Globus pallidus (tissue), 1 donor: ENCODE data around the gene ZNF385A.
A peak's percentile ranks its signal among the peaks of the same experiment; 100 is the strongest.

ENCODE experiments used
- DNase-seq: peaks from one replicate; pipeline ENCODE4 v3.0.0-alpha.2; 2015; ENCODE audit warnings: low spot score

ZNF385A gene

DNA sequence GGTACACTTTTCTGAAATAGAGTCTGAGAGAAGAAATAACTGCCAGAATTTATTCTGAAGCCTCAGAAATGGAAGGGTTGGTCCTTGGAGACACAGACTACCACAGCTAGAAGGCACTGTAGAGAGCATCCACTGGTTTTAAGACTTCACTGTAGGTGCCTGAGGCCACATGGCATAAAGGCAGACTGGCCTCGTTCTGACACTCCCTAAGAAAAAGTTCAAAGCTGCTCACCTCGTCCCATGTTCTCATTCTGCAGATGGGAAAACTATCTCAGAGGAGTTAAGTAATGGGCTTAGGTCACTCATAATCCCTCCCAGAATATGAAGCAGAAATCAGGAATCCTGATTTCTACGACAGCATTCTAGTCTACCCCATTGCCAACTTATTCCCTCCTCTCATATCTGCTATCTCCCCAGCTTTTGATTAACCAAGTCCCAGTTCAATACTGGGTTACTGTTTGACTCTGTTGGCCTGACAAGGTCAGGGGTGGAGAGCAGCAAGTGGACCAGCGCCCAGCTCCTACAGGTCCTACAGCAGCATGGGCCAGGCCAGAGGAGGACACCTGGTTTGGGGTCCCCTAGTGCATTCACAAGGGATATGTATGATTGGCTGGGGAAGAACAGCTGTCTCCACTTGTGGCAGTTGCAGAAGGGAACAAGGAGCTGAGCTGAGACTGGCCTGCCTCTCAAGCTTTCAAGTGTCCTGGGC lies 30.8 kb upstream of the ZNF385A start:
- no peak for DNase-seq

DNA sequence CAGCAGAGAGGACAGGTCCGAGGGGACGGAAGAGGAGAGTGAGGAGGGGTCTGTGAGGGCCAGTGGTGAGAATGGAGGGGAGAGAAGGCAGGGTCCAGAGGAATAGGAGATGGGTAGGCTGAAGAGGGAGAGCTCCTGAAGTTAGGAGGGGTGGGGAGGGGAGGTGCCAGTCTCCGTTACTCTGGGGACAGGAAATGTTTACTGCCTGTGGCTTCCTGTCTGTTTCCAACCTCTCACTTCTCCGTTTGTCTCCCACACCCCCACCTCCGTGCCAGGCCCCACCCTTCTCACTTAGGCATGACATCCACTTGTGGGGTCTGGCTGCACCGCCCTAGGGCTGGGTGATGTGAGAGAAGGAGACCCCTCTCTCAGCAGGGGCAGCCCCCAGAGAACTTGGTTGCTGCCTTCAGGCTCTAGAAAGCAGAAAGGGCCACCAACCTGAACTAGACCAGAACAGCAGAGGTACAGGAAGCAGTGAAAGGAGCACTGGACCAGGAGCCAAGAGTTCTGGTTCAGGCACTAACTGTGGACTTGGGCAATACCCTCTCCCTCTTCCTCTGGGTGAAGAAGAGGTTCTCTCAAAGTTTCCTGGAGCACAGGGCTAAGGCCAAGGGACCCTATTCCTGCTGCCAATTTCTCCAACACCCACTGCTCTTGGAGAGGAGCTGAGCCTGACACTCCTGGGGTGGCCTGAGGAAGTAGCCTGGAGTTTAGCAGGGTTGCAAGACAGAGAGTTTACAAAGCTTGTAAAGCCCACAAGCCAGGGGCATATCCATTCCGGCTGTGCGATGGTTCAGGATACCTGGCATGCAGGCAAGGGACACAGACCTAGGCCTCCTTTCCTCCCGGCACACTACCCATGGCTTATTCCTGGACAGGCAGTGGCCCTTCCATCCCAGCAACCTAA lies 29.0 kb upstream of the ZNF385A start:
- DNase-seq, result no peak

DNA sequence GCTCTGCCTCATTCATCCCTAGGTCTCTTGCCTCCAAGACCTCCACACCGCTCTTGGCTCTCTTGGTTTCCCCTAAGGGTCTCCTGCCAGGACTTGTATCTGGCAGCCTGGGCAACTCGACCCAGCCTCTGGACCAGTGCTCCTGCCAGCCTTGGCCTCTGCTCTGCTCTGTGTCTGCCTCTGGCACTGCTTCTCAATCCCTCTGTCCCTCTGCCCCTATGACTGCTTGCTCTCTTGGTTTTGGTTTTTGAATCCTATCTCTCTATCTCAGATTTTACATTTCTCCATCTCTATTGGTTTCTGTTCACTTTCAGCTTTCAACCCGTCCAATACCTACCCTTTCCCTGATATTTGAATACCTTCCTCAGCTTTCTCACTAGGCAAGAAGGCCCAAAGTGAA lies 28.3 kb upstream of the ZNF385A start:
- no peak for DNase-seq

DNA sequence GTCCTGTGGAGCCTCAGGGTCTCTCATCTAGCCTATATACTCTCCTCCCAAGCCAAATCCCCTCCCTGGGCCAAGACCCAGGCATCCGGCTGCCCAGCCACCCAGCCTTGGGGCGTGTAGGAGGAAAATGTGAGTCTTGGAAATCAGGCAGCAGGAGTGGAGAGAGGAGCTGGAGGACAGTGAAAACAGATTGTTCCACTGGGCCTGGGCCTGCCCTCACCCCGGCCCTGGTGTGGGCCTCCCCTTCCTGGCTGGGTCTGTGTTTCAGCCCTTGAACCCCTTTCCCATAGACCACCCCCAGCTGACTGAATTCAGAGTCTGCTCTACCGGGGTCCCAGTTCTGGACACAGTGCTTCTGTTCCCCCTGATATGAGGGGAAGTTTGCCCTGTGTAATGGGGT lies 27.8 kb upstream of the ZNF385A start:
- no peak for DNase-seq

DNA sequence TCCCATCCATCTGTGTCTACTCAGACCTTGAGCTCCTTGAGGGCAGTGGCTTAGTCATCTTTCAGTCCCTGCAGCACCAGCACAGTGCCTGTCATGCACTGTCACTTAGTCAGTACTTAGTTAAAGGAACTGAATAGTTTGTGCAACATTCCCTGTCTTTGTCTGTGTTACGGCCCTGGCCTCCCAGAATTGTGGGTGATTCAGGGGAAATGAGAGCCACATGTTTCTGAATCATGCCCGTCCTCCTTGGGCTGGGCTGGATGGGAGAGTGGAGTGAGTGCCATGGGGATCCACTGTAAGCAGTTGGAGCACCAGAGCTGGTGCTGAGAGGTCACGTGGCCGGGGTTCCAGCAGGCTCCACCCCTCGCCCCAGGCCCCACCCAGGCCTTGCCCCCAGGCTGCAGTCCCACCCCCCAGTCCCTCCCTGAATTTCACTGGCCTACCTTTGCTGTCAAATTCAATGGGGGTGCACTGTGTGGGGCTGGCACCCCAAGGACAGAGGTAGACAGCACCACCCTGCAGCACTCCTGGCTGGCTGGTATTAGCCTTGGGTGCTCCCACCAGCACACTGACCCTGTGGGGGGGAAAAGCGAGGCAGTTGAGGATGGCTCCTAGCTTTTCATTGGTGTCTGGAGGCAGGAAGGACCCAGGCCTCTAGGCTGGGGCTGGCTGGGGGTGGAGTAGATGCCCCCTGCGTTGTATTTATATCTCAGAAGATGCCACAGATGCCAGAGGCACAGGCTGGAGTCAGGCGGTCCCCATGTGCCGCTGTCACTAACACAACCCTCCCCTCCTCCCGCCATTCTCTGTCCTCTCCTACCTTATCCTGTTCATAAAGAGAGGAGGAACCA lies 27.1 kb upstream of the ZNF385A start:
- no peak for DNase-seq

DNA sequence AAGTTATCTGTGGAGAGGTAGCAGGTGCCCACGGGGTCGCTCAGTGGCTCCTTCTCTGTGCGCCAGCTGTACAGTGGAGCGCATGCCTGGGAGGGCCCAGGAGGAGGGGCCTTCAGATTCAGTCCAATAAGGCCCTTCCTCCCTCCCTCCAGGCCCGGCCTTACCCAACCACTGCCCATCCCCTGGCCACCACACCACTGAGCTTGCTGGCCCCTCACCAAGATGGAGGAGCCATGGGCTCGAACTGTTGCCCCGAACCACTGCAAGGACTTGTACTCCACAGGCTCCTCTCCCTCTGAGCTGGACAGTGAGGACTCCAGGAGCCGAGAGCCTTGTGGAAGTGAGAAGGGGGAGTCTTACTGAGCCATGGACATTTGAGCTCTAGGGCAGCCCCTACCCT lies 24.7 kb upstream of the ZNF385A start:
- DNase-seq, result no peak

DNA sequence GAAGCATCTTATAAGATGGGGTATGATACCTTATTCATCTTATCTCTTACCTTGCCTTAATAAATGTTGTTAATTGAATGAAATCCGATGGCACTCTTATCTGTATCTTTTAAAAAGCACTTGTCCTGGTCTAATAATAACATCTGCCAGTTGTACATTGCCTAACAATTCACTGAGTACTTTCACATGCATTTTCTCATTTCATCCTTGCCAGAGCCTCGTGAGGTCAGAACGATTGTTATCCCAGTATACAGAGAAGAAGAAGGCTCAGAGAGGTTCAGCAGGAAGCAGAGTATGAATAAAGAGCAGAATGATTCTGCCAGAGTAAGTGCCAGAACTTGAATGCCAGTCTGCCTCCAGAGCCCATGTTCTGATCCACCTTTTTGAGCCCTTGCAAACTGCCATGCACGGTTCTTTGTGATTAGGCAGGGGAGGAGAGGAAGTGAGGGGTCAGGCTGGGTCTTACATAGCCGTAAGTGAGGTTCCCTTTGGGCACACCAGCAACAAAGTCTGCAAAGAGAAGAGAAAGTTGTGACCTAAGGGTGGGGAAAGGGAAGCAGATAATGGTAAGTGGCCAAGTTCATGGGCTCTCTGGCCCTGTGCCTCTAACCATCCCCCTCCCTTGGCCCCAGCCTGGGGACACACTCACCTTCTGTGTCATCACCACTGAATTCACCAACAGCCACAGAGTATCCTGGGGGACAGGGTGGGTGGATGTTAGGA lies 22.8 kb upstream of the ZNF385A start:
- DNase-seq, result no peak

DNA sequence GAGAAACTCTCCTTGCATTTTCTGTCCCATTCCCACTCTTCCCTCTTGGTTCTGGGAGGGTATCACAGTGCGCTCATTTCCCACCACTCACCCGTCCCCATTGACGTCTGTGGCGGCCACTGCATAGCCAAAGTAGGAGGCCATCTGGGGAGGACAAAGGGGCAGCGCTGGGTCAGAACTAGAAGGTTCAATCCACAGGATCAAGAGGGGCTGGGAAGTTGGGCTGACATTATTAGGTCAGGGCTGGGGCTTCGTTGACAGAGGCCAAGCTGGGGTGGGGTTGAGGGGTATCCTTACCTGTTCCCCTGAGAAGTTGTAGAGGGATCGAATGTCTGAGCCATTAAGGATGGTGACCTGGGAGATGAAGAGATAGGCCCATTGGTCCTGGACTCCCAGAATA lies 21.0 kb upstream of the ZNF385A start:
- no peak for DNase-seq

DNA sequence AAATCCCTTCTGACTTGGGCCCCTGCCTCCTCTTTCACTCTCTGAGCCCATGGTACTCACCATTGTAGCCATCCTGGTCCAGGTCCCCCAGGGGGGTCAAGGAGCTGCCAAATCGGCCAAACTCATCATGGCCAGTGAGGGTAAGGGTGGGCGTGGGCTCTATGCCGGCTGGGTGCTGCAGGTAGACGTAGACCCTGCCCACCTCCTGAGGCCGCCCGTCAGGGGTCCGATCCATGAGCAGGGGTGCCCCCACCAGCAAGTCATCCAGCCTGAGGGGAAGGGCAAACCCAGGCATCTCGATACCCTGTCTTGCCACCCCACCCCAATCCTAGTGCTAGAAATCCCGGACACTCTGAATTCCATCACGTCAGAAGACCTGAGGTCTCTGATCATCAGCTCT lies 20.6 kb upstream of the ZNF385A start:
- no peak for DNase-seq

DNA sequence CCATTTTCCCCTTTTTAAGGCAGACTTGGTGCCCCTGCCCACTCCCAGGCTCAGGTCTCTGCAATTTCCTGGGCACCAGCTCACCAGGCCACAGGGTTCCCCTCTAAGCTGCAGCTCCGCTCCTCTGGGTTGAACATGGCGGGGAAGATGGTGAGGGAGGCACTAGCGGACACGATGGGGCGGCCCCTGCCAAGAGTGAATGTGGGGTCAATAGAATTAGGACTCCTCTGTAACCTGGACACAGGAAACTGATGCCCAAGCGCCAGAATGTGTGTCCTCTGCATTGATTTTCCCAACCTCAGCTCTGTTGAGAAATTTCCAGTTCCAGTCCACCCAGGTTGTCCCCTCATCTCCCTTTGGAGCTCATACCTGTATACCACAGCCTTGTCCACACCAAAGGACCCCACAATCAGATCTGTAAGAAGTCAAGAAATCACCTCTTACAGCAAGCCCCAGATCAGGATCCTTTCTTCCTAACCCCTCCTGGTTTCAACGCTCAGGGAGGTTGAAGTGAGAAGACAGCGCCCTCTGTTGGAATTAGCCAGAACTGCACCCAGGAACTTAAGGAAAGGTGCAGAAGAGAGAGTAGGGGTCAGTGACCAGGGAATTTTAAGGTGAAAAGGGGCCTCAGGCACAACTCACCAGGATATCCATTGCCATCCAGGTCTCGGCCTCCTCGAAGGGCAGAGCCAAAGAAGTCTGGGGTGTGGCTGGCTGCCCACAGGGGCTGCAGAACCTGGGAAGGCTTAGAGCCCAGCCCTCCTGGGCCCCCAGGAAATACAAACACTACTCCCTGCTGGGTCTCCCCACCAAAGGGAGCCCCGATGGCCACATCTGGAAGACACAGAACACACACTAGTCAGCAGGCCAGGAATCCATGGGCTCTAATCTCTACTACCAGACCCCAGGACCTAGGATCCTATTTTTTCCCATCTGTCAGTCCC lies 19.8 kb upstream of the ZNF385A start:
- no peak for DNase-seq

DNA sequence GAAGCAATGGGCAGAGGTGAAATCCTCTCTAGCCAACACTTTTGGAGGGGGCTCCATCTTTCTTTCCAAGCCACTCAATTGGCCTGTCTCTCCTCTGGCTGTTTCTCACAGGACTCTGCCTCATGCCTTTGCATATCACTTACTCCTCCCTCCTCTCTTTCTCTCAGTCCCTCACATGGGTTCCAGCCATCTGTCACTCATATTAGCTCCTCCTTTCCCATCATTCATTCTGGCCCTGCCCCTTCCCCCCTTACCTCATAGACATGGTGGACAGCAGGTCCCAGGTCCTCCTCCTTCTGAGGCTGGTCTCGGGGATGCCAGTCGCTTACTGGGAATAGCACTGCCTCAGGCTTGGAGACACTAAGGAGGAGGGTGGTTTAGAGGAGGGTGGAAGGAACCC lies 16.6 kb upstream of the ZNF385A start:
- no peak for DNase-seq

DNA sequence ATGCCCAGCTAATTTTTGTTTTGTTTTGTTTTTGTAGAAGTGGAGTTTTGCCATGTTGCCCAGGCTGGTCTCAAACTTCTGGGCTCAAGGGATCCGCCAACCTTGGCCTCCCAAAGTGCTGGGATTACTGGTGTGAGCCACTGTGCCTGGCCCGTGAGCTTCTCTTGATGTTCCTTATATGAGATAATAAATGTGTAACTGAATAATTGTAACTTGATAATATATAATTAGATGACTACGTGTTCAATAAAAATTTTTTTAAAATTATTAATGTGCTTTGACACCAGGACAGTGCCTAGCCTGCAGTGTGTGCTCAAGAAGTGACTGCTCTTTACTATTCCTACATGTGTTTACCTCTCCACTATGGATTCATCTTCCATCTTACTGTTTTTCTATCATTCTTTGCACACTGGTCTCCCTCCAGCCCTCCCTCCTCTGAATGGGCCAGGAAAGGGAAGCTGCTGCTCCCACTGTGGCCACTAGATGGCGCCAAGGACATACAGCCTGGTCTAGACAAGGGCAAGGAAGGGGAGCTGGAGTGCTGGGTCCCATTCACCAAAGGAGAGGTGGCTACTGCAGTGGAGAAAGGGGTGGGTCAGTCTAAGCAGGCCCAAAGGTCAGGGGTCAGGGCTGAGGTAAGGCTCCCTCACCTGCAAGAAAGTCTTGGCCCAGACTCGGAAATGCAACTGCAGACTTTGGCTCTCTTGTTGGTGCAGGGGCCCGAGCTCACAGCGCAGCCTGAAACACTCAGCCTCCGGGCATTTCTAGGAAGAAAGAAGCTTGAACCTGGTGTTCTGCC lies 14.7 kb upstream of the ZNF385A start:
- DNase-seq, result peak; percentile 79

DNA sequence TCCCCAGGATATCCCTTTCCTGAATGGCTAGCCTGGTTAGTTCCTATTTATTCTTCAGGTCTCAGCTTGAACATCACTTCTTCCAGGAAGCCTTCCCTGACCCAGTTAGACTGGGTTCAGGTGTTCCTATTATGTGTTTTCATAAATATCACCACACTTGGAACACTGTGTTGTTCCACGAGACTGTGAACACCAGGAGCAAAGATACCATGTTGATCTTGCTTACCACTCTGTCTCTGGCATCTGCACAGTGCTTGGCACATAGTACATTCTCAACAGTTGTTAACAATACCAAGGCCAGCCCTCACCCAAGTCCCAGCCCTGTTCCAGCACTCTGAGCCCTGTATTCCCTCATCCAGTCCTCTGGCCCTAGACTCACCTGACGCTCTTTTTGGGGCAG lies 13.7 kb upstream of the ZNF385A start:
- no peak for DNase-seq

DNA sequence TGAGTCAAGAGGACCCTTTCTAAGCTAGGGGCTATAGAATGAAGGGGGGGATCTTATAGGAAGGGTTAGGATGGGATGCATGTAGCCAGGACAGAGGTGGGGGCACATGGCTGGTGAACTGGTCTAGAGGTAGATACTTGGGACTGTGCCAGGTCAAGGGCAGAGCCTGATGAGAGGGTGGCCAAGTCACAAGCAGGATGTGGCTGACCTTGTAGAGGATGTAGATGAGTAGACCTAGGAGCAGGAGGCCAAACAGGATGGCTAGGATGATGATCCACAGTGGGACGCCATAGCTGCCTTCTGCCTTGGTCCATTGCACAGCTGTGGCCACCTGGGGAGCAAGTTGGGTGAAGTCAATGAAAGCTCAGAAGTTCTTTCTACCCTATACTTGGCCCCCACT lies 12.6 kb upstream of the ZNF385A start:
- DNase-seq, result no peak

DNA sequence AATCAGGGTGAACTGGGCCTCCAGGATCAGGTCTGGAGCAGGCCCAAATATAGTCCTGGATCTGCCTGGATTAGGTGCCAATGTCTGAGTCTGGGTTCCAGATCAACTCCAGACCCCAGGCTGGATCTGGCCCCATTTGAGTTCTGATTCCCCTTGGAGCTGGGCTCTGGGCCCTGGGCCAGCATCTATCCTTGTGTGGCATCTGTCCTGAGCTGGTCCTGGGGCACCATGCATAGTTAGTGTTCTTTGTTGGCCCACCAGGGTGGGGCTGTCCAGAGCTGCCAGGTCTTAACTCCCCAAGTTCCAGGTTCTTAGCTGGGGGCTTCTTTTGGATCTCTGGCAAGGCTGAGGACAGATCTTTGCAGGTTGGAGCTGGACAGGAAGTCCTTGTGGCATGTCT lies 11.0 kb upstream of the ZNF385A start:
- no peak for DNase-seq

DNA sequence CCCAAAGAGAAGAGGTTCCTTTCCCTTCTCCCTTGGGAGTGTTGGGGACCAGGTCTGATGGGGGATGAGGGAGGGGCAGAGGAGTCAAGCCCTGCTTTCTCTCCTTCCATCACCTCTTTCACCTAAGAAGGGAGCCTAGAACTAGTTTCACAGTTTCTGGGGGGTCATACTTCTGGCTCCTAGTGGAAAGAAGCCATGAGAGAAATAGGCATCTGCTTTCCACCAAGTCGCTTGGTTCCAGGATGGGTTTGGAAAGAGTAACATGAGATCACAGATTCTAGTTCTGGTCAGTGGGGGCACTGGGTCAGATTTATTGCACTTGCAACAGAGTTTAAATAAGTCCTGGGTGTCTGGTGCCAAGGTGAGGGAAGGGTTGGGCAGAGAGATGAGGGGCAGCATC lies 10.5 kb upstream of the ZNF385A start:
- DNase-seq, result no peak

DNA sequence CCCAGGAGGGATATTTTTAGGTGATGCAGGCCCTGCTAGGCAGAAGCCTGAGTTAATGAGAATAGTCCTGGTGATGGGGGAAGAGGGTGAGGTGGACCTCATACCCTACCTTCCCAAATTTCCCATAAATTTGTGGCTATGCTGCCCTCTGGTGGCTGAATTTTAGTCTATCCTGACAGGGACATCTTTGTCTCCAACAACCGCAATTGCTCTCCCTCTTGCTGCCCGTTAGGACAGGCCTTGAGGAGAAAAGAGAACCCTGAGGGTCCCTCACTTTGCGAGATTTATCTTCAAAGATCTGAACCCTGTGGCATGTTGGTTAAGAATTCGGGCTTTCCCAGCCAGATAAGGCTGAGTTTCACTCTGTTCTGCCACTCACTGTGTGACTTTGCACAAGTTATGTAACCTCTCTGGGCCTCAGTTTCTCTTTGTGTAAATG lies 9.8 kb upstream of the ZNF385A start:
- no peak for DNase-seq

DNA sequence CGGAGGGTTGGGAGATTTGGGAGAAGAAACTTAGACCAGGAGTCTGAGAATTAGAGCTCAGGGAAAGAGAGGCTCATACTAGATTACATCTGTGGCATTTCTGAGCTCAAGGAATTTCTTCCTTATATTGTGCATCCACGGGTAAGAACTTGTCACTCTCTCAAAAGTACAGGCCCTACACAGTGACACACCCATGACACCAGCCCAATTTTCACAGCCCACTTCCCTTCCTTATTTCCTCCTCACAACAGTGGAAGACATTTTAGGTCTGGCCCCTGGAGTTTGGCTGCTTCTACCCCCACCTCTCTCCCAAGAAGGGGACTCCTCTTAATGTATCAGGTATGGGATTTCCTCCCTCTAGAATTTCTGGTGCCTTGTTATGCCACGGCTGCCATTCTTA lies 9.2 kb upstream of the ZNF385A start:
- no peak for DNase-seq

DNA sequence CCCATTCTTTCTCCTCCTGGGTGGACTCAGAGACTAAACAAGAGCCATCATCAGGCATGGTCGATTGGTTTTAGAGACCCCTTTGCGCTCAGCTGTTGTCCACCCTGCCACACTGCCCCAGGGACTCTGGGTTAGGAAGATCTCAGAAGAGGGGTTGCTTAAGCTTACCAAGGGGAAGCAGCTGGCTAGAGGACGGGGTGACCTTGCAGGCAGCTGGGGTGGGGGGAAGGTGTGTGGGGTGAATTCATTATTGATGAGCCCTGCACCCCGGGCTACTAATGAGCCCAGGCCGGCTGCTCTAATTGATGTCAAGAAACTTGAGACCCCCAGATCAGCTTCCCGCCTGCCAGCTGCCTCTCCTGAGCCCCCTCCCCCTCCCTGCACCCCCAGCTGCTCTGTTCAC lies 8.7 kb upstream of the ZNF385A start:
- no peak for DNase-seq
